GM18519 (cell line): Measurements from ENCODE around the gene SLK.

Source experiments
- ATAC-seq: cut with Tn5 transposase; IDR thresholded peaks from one replicate; pipeline ENCODE4 v1.9.1; 2021; ENCODE audit warnings: mild to moderate bottlenecking, moderate library complexity; ENCODE audit not compliant: unreplicated experiment, low FRiP score

Gene SLK

DNA sequence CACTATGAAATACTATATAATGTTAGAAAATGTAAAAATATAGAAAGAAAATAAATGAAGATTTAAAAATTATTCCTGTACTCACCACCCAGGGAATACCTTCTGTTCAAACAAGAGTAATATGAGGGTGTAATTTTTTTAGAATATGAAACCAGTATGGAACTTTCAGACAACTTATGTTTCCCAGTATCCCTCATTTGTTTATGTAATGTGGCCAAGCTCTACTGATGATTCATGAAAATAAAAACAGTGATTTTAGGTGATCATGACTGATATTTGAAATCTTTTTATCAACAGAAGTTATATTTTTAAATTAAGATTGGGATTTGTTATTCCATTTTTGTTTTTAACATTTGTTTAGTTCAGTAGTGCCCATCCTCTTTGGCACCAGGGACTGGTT lies 18.8 kb downstream of the SLK start:
- ATAC-seq = no peak

DNA sequence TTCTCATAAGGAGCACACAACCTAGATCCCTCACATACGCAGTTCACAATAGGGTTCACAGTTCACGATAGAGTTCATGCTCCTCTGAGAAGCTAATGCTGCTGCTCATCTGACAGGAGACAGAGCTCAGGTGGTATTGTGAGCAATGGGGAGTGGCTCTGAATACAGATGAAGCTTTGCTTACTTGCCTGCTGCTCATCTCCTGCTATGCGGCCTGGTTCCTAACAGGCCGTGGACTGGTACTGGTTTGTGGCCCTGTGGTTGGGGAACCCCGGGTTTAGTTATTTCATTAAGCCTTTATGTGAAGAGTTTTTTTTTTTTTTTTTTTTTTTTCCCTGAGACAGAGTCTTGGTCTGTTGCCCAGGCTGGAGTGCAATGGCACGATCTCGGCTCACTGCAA lies 19.4 kb downstream of the SLK start:
- ATAC-seq = no peak

DNA sequence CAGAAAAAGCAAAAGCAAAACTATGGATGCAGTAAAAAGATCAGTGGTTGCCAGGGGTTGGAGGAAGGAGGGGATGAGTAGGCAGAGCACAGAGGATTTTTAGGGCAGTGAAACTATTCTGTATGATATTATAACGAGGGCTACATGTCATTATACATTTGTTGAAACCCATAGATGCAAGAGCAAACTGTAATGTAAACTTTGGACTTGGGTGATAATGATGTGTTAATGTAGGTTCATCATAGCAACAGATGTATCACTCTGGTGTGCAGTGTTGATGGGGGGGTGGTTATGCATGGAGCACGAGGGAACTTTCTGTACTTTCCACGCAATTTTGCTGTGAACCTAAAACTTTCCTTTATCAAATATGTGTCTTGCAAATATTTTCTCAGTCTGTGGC lies 23.2 kb downstream of the SLK start:
- no peak for ATAC-seq

DNA sequence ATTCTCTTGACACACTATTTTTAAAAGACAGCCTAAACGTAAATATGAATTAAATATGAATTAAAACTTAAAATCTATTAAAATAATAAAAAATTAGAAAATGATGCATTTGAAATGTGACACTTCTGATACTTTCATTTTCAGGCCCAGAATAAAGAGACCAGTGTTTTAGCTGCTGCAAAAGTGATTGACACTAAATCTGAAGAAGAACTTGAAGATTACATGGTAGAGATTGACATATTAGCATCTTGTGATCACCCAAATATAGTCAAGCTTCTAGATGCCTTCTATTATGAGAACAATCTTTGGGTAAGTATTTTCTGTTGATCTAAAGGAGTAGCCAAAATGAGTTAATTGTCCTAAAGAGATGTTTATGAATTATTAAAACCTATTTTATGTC lies 23.6 kb downstream of the SLK start:
- ATAC-seq = no peak

DNA sequence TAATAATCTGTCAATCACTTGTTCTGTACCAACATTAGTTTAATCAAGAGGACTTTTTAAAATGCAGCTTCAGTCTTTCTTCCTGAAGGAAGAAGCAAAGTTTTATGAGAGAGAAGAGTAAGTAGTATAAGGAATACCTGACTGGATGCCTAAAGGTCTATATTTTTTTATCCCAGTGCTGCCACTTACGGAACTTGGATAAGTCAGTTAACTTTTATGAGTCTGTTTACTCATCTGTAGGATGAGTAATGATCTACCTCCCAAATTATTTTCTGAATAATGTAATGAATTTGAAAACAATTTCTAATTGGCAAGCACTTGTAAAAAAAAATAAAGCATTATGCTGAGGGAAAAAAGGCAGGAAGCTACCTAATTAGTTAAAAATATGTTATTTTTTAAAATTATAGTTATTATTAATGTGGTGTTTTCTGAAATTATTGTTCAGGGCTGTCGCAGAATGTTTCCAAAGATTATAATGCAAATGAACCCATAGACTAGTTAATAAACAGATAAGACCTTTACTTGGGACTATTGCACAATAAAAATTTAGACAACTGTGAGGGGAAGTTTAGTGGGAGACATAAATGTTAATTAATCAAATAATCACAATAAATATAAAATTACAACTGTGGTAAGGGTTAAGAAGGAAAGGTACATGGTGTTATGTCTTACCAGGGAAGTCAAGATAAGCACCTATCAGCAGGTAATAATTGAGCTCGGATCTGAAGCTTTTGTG lies 24.6 kb downstream of the SLK start:
- ATAC-seq = no peak

DNA sequence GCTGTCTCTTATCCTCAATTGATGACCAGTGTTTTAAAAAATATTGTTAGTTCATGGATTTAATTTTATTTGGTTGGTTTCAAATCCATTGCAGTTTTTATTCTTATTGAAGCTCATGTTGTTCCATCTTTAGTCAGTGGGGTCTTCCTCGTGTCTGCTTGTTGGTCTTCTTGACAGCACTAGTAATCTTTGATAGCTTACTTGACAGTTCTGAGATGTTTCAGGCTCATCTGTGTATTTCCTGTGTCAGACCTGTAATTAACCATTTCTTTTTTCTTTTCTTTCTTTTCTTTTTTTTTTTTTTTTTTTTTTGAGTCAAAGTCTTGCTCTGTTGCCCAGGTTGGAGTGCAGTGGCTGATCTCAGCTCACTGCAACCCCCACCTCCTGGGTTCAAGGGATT lies 28.2 kb downstream of the SLK start:
- ATAC-seq = no peak

DNA sequence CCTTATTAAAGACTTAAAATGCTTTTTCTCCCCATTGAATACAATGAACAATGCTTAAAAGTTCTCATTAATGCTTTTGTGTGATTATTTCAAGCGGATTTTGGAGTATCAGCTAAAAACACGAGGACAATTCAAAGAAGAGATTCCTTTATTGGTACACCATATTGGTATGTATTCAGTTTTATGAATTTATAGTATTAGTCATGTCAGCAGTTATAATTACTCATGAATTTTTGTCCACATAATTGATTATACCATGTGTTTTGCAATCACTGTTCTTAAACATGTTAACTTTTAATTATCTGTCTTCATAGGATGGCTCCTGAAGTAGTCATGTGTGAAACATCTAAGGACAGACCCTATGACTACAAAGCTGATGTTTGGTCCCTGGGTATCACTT lies 31.9 kb downstream of the SLK start:
- ATAC-seq = no peak

DNA sequence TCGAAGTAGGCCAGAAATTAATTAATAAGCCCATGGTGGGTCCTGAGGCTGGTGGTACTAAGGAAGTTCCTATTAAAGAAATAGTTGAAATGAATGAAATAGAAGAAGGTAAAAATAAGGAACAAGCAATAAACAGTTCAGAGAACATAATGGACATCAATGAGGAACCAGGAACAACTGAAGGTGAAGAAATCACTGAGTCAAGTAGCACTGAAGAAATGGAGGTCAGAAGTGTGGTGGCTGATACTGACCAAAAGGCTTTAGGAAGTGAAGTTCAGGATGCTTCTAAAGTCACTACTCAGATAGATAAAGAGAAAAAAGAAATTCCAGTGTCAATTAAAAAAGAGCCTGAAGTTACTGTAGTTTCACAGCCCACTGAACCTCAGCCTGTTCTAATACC lies 36.0 kb downstream of the SLK start:
- no peak for ATAC-seq

DNA sequence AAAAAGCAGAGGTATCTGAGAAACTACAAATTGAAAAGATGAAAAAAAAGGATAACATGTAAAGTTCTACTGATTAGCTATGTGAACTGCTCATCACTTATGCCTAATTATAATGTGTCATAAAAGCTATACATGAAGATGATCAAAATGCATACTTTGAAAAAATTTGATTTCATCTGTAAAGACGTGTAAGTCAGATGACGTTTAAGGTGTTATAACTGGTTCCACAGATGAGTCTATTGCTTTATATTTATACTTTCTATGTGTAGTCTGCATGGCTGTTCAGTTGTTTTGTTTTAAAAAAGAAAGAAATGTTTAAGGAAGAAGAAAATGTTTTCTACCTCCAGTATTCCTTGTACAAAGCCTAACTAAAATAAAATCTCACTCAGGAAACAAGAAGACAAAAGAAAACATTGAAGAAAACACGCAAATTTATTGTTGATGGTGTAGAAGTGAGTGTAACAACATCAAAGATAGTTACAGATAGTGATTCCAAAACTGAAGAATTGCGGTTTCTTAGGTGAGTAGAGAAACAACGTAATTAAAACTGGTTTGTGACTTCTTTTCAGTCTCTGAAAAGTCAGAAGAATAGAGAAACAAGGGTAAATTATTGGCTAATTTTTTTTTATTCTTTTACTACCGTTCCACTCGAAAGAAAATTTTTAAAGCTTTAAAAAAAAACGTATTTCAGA lies 38.4 kb downstream of the SLK start:
- ATAC-seq = no peak

DNA sequence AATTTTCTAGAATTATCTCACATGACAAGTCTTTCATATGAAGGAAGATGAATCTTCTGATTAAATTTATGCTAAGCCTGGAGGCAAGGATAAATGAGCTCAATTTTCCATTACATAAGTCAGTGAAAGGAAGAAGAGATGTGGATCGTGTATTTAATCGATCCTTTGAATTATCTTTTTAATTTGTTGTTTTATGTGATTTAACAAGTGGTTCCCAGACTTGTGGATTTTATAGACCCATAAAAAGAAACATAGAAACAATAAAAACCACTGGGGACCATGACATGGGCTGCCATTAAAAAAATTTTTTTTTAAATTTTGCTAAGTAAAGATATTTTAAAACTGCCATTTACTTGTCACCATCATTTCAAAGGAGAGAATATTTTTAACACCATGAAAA lies 45.0 kb downstream of the SLK start:
- no peak for ATAC-seq

DNA sequence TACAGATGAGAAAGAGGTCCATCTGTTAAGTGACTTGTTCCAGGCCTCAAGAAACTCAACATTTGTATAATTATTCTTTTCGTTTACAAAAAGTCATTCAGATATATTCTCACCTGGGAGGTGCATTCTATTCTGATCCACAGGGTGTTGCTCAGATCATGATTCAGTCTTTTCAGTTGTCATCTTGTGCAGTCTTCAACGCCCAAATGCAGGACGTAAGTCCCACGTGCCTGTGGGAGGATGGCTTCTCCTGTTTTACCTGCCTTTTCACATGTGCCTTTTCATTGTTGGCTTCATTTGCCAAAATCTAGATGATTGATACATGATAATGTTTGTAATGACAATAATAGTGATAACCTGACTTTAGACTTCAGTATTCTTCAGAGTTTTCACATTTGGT lies 46.5 kb downstream of the SLK start:
- ATAC-seq = no peak

DNA sequence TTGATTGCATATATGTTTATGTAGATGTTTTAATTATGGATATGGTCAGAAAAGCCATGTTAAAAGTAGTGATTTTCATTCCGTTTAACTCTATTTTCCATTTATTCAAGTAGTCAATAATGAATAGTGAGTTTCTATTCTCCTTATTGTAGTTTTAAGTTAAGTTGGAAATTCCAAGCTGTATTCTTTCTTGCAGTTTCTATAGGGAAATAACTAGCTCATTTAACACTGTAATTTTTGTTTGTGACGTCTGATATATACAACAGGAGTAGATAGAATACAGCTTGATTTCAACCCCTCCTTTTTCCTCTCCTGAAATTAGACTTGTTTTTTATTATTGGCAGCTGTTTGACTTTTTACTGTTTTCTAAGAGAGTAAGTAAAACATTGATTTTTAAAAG lies 47.2 kb downstream of the SLK start:
- no peak for ATAC-seq

DNA sequence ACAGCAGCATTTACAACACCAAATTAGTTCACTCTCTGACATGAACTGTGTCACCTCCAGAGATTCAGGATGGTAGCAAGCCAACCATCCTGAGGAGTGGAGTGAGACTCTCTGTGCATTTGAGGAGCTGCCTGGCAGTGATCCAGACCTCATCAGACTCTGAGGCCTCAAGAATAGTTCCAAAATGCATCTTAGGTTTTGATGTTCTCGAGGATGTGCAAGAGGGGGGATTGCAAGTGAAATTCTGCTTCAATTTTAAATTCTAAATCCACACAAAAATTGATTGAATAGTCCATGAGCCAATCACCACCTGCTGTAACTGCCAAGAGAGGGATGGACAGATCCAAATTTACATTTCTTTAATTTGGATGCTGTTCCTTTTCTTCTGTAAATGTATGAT lies 49.7 kb downstream of the SLK start:
- no peak for ATAC-seq

DNA sequence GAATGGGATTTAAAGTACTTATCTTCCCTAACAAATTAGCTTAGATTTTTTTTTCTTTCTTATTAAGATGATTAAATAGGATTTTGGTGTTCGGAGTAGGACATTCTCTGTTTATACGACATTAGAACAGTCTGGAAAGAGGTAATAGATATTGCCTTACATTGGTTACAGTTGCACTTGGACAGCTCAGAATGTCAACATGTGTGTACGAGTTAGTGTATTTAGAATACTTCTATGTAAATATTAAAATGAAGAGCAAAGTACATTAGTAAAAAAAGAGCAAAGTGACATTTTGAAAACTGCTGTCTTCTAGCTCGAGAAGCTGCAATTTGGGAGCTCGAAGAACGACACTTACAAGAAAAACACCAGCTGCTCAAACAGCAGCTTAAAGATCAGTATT lies 51.5 kb downstream of the SLK start:
- ATAC-seq = no peak

DNA sequence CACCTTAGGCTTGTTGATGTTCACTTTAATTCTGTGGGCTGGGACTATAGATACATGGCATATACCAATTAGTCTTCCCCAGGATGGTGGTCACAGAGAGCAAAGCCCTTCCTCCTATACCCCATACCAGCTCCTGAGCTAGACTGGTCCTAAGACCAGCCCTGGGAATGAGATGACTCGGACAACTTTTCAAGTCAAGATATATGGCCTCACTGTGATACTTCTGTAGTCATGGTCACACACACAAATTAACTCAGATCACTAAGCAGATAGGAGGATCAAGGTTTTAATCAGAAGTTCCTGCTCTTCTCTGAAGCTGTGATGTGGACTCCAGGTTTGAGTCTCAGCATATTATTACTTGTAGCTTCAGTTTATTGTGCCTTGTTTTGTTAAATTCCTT lies 53.1 kb downstream of the SLK start:
- ATAC-seq = no peak

DNA sequence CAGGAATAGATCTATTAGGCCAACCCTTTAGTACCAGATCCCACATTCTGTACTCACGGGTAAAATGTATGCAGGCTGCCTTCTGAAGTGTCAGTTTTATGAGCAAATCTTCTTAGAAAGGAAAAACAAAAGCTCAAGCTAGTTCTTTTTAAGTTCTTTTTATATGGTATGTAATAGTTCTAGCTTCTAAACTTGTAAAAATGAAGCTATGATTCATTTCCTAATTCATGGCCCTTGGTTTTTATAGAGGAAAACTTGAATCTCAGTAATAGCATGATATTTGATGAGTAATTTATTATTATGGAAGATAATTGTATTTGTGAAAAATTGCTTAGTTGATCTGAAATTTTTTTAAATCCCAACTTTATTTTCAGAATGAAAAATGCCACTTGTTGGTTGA lies 54.3 kb downstream of the SLK start:
- no peak for ATAC-seq

DNA sequence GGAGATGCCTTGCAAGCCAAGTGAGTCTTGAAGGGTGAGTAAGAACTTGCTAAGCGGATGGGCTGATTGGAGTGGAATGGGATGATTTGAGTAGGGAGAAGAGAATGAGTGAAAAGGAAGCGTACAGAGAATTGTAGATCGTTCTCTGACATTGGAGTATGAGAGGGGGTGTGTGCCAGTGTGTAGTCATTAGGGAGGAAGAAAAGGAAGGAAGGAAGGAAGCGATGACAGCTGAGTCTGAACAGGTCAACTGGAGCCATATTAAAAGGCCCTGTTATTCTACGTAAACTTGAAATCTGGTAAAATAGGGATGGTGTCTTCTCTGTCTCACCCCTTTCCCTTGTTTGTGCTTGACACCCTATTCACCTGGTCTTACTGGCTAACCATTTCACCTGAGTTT lies 55.1 kb downstream of the SLK start:
- ATAC-seq = no peak

DNA sequence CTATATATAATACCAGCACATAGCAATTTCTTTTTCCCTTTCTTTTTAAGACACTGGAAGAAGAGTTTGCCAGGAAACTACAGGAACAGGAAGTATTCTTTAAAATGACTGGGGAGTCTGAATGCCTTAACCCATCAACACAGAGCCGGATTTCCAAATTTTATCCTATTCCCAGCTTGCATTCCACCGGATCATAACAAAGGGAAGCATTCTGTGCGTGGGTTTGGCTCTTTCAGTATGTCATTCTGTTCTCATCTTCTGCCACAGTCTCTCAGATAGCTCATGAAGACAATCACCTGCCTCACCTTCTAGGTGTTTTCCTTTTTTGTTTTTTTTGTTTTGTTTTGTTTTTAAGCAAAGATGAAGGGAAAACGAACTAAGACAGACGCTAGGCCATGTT lies 58.6 kb downstream of the SLK start:
- no peak for ATAC-seq

DNA sequence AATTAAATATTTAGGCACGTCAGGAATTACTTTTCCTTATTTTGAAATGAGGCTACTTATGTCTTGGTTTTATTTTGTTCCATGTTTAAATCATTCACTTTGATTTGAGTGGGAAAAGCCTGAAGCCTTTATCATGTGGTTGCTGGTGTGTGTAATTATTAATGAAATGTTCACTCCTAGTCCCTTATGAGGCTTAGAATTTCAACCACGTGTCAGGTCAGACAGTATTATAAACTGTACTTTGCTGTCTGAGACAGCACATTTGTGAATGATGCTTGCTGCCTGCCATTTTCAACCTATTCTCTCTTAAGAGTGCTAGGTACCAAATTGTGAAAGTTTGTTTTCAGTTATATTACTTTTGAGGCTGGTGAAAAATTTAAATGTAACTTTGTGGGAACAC lies 59.8 kb downstream of the SLK start:
- ATAC-seq = no peak

DNA sequence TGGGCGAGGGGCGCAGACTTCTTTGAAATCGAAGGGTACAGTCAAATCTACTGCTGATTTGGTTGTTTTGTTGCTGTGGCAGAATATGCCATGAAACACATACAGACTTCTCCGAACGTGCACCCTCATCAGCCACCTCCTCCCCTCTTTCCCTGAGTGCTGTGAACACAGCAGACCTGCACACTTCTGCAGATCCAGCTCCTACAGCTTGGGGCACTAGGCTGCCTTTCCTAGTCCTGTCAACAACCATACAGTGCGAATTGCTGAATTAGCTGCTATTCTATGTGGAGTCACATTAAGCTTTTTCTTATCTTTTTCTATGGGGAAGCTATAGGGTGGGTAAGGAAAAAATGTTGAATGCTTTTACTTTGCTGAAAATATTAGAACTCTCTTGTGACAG lies 61.2 kb downstream of the SLK start:
- ATAC-seq = no peak

DNA sequence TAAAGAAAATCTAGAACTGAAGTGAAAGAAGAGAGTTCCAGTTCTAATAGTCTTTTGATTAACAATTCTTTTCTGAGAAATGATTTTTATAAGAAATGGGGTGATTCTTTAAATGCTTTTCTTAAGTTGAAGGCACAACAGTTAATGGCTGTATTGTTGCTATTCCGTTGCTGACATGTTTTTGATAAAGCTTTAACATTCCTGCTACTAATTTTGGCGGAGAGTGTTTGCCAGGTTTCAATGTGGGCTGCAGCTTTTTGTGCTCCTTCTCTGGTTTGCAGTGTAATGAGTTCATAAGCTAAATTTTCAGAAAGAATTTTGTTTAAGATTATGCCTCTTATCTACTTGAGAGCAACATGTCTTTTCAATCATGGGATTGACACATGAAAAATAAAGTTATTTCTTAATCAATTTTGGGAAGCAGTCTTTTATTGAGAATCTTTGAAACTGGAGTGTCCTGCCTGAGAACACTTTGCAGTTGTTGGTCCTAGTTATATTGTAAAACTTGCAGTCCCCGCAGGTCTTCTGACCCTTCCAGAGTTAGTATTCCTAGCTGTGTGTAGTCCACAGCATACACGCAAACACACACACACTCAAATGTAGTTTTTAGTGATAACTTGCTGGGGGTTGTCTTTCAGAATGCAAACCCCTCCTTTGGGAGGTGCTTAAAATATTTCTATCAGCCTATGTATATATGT lies 62.0 kb downstream of the SLK start:
- ATAC-seq = no peak

DNA sequence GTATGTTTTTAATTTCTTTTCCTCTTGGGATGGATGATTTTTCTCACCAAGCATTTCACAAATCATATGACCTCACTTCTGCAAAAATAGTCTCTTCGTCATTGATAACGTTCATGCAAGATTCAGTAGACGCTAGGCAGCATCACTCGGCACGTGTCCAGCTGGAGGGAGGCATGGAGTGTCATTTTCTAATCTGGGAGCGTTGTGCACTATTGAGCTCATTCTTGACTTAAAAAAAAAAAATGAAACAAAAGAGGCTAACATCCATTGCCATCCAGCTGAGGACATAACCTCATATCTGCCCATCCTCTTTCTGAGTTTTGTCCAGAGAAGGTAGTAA lies 62.6 kb downstream of the SLK start:
- ATAC-seq = no peak
